ENCODE results near the gene GFM1.

GRCh38 chr3:158710601-158711000, 66.3 kb downstream of the GFM1 start:
- TF ChIP-seq POLR2A (IDR thresholded peaks at IDR 0.05) = no peak
- TF ChIP-seq CTCF (IDR thresholded peaks at IDR 0.05) = no peak
